ENCODE data around the gene IL1R2. TPM values are rescaled to one million over a fixed set of nuclear protein-coding genes. Genes with fewer than 3 reads are reported as not detected.

The IL1R2 gene
- 3.6 TPM for total RNA-seq (ENCODE audit: insufficient read depth, low replicate concordance)

- no peak for DNase-seq (ENCODE audit: low spot score)
Measured at GRCh38 chr2:101991721-101992145, at the start of gene IL1R2. IL1R2 (plus strand) TSS chr2:101991960; CDS start chr2:102008576, 16,616 bp downstream.

- DNase-seq (ENCODE audit: low spot score), result no peak
Measured at GRCh38 chr2:101942851-101943250, 48.9 kb upstream of the IL1R2 start.

- DNase-seq (ENCODE audit: low spot score), result no peak
Measured at GRCh38 chr2:101946372-101947039, 45.3 kb upstream of the IL1R2 start.

- DNase-seq (ENCODE audit: low spot score), result no peak
Measured at GRCh38 chr2:101947374-101947773, 44.4 kb upstream of the IL1R2 start.

GRCh38 chr2:101948625-101949155, 43.1 kb upstream of the IL1R2 start:
- no peak for DNase-seq (ENCODE audit: low spot score)

GRCh38 chr2:101949304-101949703, 42.5 kb upstream of the IL1R2 start:
- DNase-seq (ENCODE audit: low spot score), result no peak

- no peak for DNase-seq (ENCODE audit: low spot score)
Measured at GRCh38 chr2:101951296-101951695, 40.5 kb upstream of the IL1R2 start.

- no peak for DNase-seq (ENCODE audit: low spot score)
Measured at GRCh38 chr2:101952551-101952950, 39.2 kb upstream of the IL1R2 start.

- DNase-seq (ENCODE audit: low spot score), result no peak
Measured at GRCh38 chr2:101956465-101957438, 35.0 kb upstream of the IL1R2 start.

- no peak for DNase-seq (ENCODE audit: low spot score)
Measured at GRCh38 chr2:101958061-101958460, 33.7 kb upstream of the IL1R2 start.

GRCh38 chr2:101960819-101961337, 30.9 kb upstream of the IL1R2 start:
- no peak for DNase-seq (ENCODE audit: low spot score)

- DNase-seq (ENCODE audit: low spot score), result peak; percentile 90
Measured at GRCh38 chr2:101961338-101962191, 30.2 kb upstream of the IL1R2 start.

GRCh38 chr2:101962309-101962708, 29.5 kb upstream of the IL1R2 start:
- DNase-seq (ENCODE audit: low spot score), result no peak

GRCh38 chr2:101963198-101963597, 28.6 kb upstream of the IL1R2 start:
- DNase-seq (ENCODE audit: low spot score), result no peak

- DNase-seq (ENCODE audit: low spot score), result no peak
Measured at GRCh38 chr2:101967826-101968513, 23.8 kb upstream of the IL1R2 start.

GRCh38 chr2:101969723-101970122, 22.0 kb upstream of the IL1R2 start:
- no peak for DNase-seq (ENCODE audit: low spot score)

GRCh38 chr2:101970901-101971300, 20.9 kb upstream of the IL1R2 start:
- DNase-seq (ENCODE audit: low spot score), result no peak

GRCh38 chr2:101971836-101972235, 19.9 kb upstream of the IL1R2 start:
- DNase-seq (ENCODE audit: low spot score), result no peak

- no peak for DNase-seq (ENCODE audit: low spot score)
Measured at GRCh38 chr2:101972621-101973434, 18.9 kb upstream of the IL1R2 start.

GRCh38 chr2:101974663-101975062, 17.1 kb upstream of the IL1R2 start:
- DNase-seq (ENCODE audit: low spot score), result peak; percentile 28
